Gastrocnemius medialis (tissue), 4 donors: ENCODE results near the gene DEF6. TPM values are rescaled to one million over a fixed set of nuclear protein-coding genes. Genes with fewer than 3 reads are reported as not detected.
A peak's percentile ranks its signal among the peaks of the same experiment; 100 is the strongest.

Source experiments
- ATAC-seq, 2 donors: fragments of 150-250 bp; one replicate each; pipeline ENCODE4 v1.9.1; 2016
- DNase-seq, 2 donors: peaks; one replicate each; pipeline ENCODE4 v3.0.0-alpha.2; 2019
- H3K27ac ChIP-seq, 4 donors: fragments of 200-600 bp; sonication (generic); 1 replicate in 1 of 4; 2 replicates in 3 of 4; pipeline ENCODE4 v1.5.1; 2016 to 2018; ENCODE audit warnings: mild to moderate bottlenecking in 2 of 4, moderate library complexity in 1 of 4
- H3K27me3 ChIP-seq, 3 donors: fragments of 200-600 bp; sonication (generic) in 2 of 3; 1 replicate in 1 of 3; 2 replicates in 2 of 3; pipeline versions ENCODE4 v1.5.1 to v1.6.0; 2016 to 2019; ENCODE audit warnings: mild to moderate bottlenecking in 1 of 3, moderate library complexity in 1 of 3
- H3K36me3 ChIP-seq, 2 donors: fragments of 200-600 bp; sonication (generic) in 1 of 2; one replicate each; pipeline ENCODE4 v1.5.1; 2017 to 2018
- H3K4me1 ChIP-seq, 2 donors: fragments of 200-600 bp; sonication (generic) in 1 of 2; one replicate each; pipeline ENCODE4 v1.5.1; 2016 to 2017; ENCODE audit warnings: mild to moderate bottlenecking in 2 of 2
- H3K4me3 ChIP-seq, 4 donors: fragments of 200-600 bp; sonication (generic) in 3 of 4; 1 replicate in 1 of 4; 2 replicates in 3 of 4; pipeline ENCODE4 v1.5.1; 2016 to 2019; ENCODE audit warnings: mild to moderate bottlenecking in 2 of 4
- H3K9me3 ChIP-seq, 3 donors: fragments of 200-600 bp; sonication (generic) in 2 of 3; 1 replicate in 1 of 3; 2 replicates in 2 of 3; pipeline ENCODE4 v1.5.1; 2016 to 2019
- POLR2A ChIP-seq, 2 donors: fragments of 450-650 bp; IDR thresholded peaks; one replicate each; pipeline ENCODE4 v1.6.1; 2017; ENCODE audit warnings: antibody characterized with exemption in 2 of 2, mild to moderate bottlenecking in 2 of 2, moderate library complexity in 2 of 2
- in situ Hi-C, 4 donors: fragments of 200-750 bp; cut with MboI; loops; one replicate each; pipeline versions ENCODE4 v1.15.0 to v1.8.0; 2017; ENCODE audit warnings: low sequenced_read_pairs in 4 of 4
- intact Hi-C: fragments of 100-400 bp; cut with DNase I; formaldehyde crosslinking; loops from one replicate; pipeline ENCODE4 v1.15.1; 2023; ENCODE audit warnings: low total_unique reads
- total RNA-seq, 4 donors: library from RNA; depleted of rRNA; stranded (reverse); fragments of >200 nt; gene quantifications; one replicate each; pipeline versions ENCODE4 v1.1.0 to v1.2.3, GENCODE V29; 2016
- TF ChIP-seq, protein P1 (sequence below), 5 experiments: fragments of 450-650 bp in 3 of 5; fragments of 200-600 bp in 2 of 5; sonication (generic) in 2 of 5; IDR thresholded peaks in 4 of 5; conservative IDR thresholded peaks in 1 of 5; 1 replicate in 4 of 5; 2 replicates in 1 of 5; pipeline ENCODE4 v1.5.1; 2016 to 2019; ENCODE audit warnings: antibody characterized with exemption in 5 of 5, mild to moderate bottlenecking in 3 of 5, moderate library complexity in 3 of 5

The DEF6 gene
- total RNA-seq, 4 donors from 2014 or later, result 0.15 to 2.9 (median 0.68) TPM

- ATAC-seq, result no peak
- H3K9me3 ChIP-seq, result no peaks in the 10 kb centered on the region
- peaks cover 0 to 65% of the 10 kb centered on the region in 2 donors for H3K36me3 ChIP-seq
- no peaks in the 10 kb centered on the region for H3K27me3 ChIP-seq
- peaks cover 24 to 27% of the 10 kb centered on the region in 2 donors for H3K4me1 ChIP-seq
- in situ Hi-C loops, result no loop called here
- no peak for DNase-seq
- TF ChIP-seq, protein P1, sequence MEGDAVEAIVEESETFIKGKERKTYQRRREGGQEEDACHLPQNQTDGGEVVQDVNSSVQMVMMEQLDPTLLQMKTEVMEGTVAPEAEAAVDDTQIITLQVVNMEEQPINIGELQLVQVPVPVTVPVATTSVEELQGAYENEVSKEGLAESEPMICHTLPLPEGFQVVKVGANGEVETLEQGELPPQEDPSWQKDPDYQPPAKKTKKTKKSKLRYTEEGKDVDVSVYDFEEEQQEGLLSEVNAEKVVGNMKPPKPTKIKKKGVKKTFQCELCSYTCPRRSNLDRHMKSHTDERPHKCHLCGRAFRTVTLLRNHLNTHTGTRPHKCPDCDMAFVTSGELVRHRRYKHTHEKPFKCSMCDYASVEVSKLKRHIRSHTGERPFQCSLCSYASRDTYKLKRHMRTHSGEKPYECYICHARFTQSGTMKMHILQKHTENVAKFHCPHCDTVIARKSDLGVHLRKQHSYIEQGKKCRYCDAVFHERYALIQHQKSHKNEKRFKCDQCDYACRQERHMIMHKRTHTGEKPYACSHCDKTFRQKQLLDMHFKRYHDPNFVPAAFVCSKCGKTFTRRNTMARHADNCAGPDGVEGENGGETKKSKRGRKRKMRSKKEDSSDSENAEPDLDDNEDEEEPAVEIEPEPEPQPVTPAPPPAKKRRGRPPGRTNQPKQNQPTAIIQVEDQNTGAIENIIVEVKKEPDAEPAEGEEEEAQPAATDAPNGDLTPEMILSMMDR (IDR thresholded peaks at IDR 0.05 in 4 of 5, conservative IDR thresholded peaks at IDR 0.05 in 1 of 5), result no peak
- TF ChIP-seq POLR2A (IDR thresholded peaks at IDR 0.05), result no peak
- intact Hi-C loops, result loop anchor here (5.0 kb wide), 1 partner anchor 36 kb away; no protein-coding TSS in a partner anchor
- H3K27ac ChIP-seq, result no peak overlapping the region
- H3K4me3 ChIP-seq, result no peak overlapping the region
Observed at GRCh38 chr6:35291491-35291890, 6.1 kb upstream of the DEF6 start.

- in situ Hi-C loops, result no loop called here
Observed at GRCh38 chr6:35292494-35292893, 5.1 kb upstream of the DEF6 start.

GRCh38 chr6:35293681-35294080, 3.9 kb upstream of the DEF6 start:
- in situ Hi-C loops (no loop called here), intact Hi-C loops (loop anchor here (1.0 to 5.0 kb wide), 2 partner anchors 34 to 156 kb away; no protein-coding TSS in a partner anchor)
- no peak overlapping the region for H3K27ac ChIP-seq
- ATAC-seq, result no peak
- H3K27me3 ChIP-seq, result no peaks in the 10 kb centered on the region
- no peaks in the 10 kb centered on the region for H3K9me3 ChIP-seq
- DNase-seq, result no peak
- TF ChIP-seq POLR2A (IDR thresholded peaks at IDR 0.05), result no peak
- TF ChIP-seq, protein P1 (IDR thresholded peaks at IDR 0.05 in 4 of 5, conservative IDR thresholded peaks at IDR 0.05 in 1 of 5), result no peak
- peaks cover 12 to 17% of the 10 kb centered on the region in 2 donors for H3K4me1 ChIP-seq
- no peak overlapping the region for H3K4me3 ChIP-seq
- H3K36me3 ChIP-seq, result peaks cover 0 to 54% of the 10 kb centered on the region in 2 donors

More at GRCh38 chr6:35292494-35292893, 5.1 kb upstream of the DEF6 start:
- no peak for ATAC-seq
- no peaks in the 10 kb centered on the region for H3K9me3 ChIP-seq
- H3K36me3 ChIP-seq, result peaks cover 0 to 63% of the 10 kb centered on the region in 2 donors
- intact Hi-C loops, result loop anchor here (5.0 kb wide), 1 partner anchor 35 kb away; no protein-coding TSS in a partner anchor
- TF ChIP-seq, protein P1 (IDR thresholded peaks at IDR 0.05 in 4 of 5, conservative IDR thresholded peaks at IDR 0.05 in 1 of 5), result no peak
- TF ChIP-seq POLR2A (IDR thresholded peaks at IDR 0.05), result no peak
- no peak overlapping the region for H3K27ac ChIP-seq
- DNase-seq, result no peak
- no peaks in the 10 kb centered on the region for H3K27me3 ChIP-seq
- H3K4me1 ChIP-seq, result peaks cover 21 to 25% of the 10 kb centered on the region in 2 donors
- no peak overlapping the region for H3K4me3 ChIP-seq

DNA sequence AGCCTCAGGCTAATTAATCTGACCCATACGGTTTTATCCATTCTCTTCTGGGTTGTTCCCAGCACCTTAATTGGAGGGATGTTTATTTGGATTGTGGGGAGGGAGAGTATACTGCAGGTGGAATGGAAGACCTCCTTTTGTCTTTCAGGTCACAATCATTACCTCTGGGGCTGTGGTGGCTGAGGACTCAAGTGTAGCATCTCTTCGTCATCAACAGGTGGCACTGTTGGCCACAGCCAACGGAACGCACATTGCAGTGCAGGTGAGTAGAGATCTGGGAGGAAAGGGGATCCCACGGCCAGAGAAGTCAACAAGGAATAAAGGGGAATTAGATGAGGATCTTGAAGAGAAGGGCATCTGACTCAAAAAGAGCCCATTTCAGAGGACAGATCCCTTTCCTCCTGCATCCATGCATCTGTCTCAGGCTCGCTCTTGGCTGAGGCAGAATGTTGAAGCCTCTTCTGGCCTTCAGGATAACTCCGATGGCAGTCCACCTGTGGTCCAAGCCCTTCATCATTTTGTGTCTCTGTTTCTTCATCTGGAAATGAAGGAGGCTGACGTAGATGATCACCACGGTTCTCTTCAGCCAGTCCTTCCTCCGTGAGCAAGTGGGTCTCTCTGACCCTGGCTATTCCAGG, 3.2 kb upstream of the DEF6 start:
- Histone ChIP-seq H3K36me3 (peaks cover 0 to 50% of the 10 kb centered on the region in 2 donors), H3K9me3 (no peaks in the 10 kb centered on the region), H3K4me3 (no peak overlapping the region), H3K27me3 (no peaks in the 10 kb centered on the region), H3K4me1 (peaks cover 12 to 17% of the 10 kb centered on the region in 2 donors), H3K27ac (no peak overlapping the region)
- peak; percentile 53 to 77 for ATAC-seq
- in situ Hi-C loops (no loop called here), intact Hi-C loops (loop anchor here (1.0 to 5.0 kb wide), 2 partner anchors 33 to 155 kb away; no protein-coding TSS in a partner anchor)
- TF ChIP-seq, protein P1 (IDR thresholded peaks at IDR 0.05 in 4 of 5, conservative IDR thresholded peaks at IDR 0.05 in 1 of 5), result peak; percentile 40 to 79 (median 65)
- TF ChIP-seq POLR2A (IDR thresholded peaks at IDR 0.05), result no peak
- peak in 1 of 2 donors; percentile 48 for DNase-seq
